K562 (cell line): Measurements from ENCODE around the gene EPN3. TPM values are rescaled to one million over a fixed set of nuclear protein-coding genes. Genes with fewer than 3 reads are reported as not detected.

Experiments
- ATF1 ChIP-seq, 2 experiments: fragments of 450-650 bp in 1 of 2; IDR thresholded peaks; 2 replicates each; pipeline ENCODE4 v1.6.1; 2016; ENCODE audit warnings: missing compliant biosample characterization in 1 of 2, missing genetic modification characterization in 1 of 2
- BRD4 ChIP-seq: fragments of 200-600 bp; sonication (generic); IDR thresholded peaks from 2 replicates; pipeline ENCODE4 v1.6.1; 2017; ENCODE audit warnings: inconsistent platforms
- CREM ChIP-seq: IDR thresholded peaks from 2 replicates; pipeline ENCODE4 v1.6.1; 2014; ENCODE audit warnings: antibody characterized with exemption, low read depth
- ELF1 ChIP-seq: fragments of 200-800 bp; sonication (Bioruptor generic); IDR thresholded peaks from 2 replicates; pipeline ENCODE4 v1.6.1; 2016; ENCODE audit warnings: missing genetic modification characterization, missing compliant biosample characterization
- HCFC1 ChIP-seq: IDR thresholded peaks from 2 replicates; pipeline ENCODE4 v1.6.1; 2012; ENCODE audit warnings: low read depth, low read length, improper control_type of control experiment
- HDAC8 ChIP-seq: fragments of 450-650 bp; IDR thresholded peaks from 2 replicates; pipeline ENCODE4 v1.6.1; 2016; ENCODE audit warnings: mild to moderate bottlenecking, missing genetic modification characterization, moderate library complexity, missing compliant biosample characterization
- HLTF ChIP-seq: fragments of 450-650 bp; IDR thresholded peaks from 2 replicates; pipeline ENCODE4 v1.6.1; 2016
- MXI1 ChIP-seq: IDR thresholded peaks from 2 replicates; pipeline ENCODE4 v1.6.1; 2011; ENCODE audit warnings: low read depth, mild to moderate bottlenecking, improper control_type of control experiment, low read length
- RBM17 ChIP-seq: fragments of 200-400 bp; formaldehyde crosslinking; IDR thresholded peaks from 2 replicates; pipeline ENCODE4 v1.6.1; 2017; ENCODE audit warnings: low read depth, mild to moderate bottlenecking, low read length, borderline replicate concordance
- TAF7 ChIP-seq: fragments of 450-650 bp; IDR thresholded peaks from 2 replicates; pipeline ENCODE4 v1.6.1; 2016; ENCODE audit warnings: missing genetic modification characterization, missing compliant biosample characterization
- TCF7L2 ChIP-seq: fragments of 150-350 bp; IDR thresholded peaks from 2 replicates; pipeline ENCODE4 v1.6.1; 2016; ENCODE audit warnings: low read depth, mild to moderate bottlenecking, low read length, moderate library complexity
- U2AF2 ChIP-seq: fragments of 200-400 bp; formaldehyde crosslinking; optimal IDR thresholded peaks from 2 replicates; pipeline ENCODE3; 2017; ENCODE audit warnings: low read depth, mild to moderate bottlenecking, low read length
- ZNF644 ChIP-seq: fragments of 200-800 bp; sonication (Bioruptor generic); IDR thresholded peaks from 2 replicates; pipeline ENCODE4 v1.6.1; 2016; ENCODE audit warnings: low read depth, missing genetic modification characterization, missing compliant biosample characterization
- polyA plus RNA-seq, 8 experiments: library from polyadenylated mRNA; depleted of rRNA in 4 of 8; stranded (reverse) in 5 of 8; unstranded in 3 of 8; fragments of >200 nt; fragmentation: Nextera tagmentation in 2 of 8; fragmentation: Illumina TruSeq in 1 of 8; extraction: Ambion mirVana in 2 of 8; extraction: Trizol in 1 of 8; gene quantifications; 2 replicates each; pipeline versions ENCODE4 v1.2.1 to v1.2.3, GENCODE V29; 2011 to 2014; ENCODE audit warnings: inconsistent platforms in 1 of 8, missing spikeins in 1 of 8
- total RNA-seq, 7 experiments: library from RNA; depleted of rRNA in 6 of 7; stranded (reverse); fragments of >200 nt in 6 of 7; fragmentation: Illumina TruSeq in 2 of 7; extraction: Trizol in 2 of 7; gene quantifications; 2 replicates each; pipeline versions ENCODE4 v1.2.1 to v1.2.3, GENCODE V29; 2011 to 2021; ENCODE audit warnings: low replicate concordance in 1 of 7
- TF ChIP-seq, protein P1 (sequence below): fragments of 200-800 bp; sonication (Bioruptor generic); IDR thresholded peaks from 2 replicates; pipeline ENCODE4 v1.6.1; 2017; ENCODE audit warnings: missing genetic modification characterization, missing compliant biosample characterization
- TF ChIP-seq, protein P2 (sequence below): fragments of 200-800 bp; sonication (Bioruptor generic); IDR thresholded peaks from 2 replicates; pipeline ENCODE4 v1.6.1; 2017; ENCODE audit warnings: missing genetic modification characterization, missing compliant biosample characterization
- TF ChIP-seq, protein P3 (sequence below): fragments of 250-450 bp; sonication (Bioruptor Pico); IDR thresholded peaks from 2 replicates; pipeline ENCODE4 v1.8.0; 2022; ENCODE audit warnings: moderate library complexity, mild to moderate bottlenecking, inconsistent platforms
- TF ChIP-seq, protein P4 (sequence below): fragments of 250-450 bp; sonication (Bioruptor Pico); IDR thresholded peaks from 2 replicates; pipeline ENCODE4 v1.4.0; 2020
- TF ChIP-seq, protein P5 (sequence below): fragments of 450-650 bp; IDR thresholded peaks from 2 replicates; pipeline ENCODE4 v1.6.1; 2016; ENCODE audit warnings: missing biosample characterization, missing genetic modification characterization
- TF ChIP-seq, protein P6 (sequence below), 2 experiments: IDR thresholded peaks; 2 replicates each; pipeline ENCODE4 v1.6.1; 2011; ENCODE audit warnings: borderline replicate concordance in 1 of 2, control low read depth in 1 of 2, low read depth in 1 of 2, low read length in 1 of 2, mild to moderate bottlenecking in 1 of 2, mixed read lengths in 1 of 2, moderate library complexity in 1 of 2; ENCODE audit not compliant: insufficient read depth in 1 of 2, insufficient read length in 1 of 2, poor library complexity in 1 of 2, severe bottlenecking in 1 of 2; ENCODE audit errors: extremely low read depth in 1 of 2

The EPN3 gene
- total and polyA plus RNA-seq, 9 of the 15 experiments (the other 6 are each of a cell fraction or from before 2014, with no cell fraction given), result 0.16 TPM; not detected in 8

DNA sequence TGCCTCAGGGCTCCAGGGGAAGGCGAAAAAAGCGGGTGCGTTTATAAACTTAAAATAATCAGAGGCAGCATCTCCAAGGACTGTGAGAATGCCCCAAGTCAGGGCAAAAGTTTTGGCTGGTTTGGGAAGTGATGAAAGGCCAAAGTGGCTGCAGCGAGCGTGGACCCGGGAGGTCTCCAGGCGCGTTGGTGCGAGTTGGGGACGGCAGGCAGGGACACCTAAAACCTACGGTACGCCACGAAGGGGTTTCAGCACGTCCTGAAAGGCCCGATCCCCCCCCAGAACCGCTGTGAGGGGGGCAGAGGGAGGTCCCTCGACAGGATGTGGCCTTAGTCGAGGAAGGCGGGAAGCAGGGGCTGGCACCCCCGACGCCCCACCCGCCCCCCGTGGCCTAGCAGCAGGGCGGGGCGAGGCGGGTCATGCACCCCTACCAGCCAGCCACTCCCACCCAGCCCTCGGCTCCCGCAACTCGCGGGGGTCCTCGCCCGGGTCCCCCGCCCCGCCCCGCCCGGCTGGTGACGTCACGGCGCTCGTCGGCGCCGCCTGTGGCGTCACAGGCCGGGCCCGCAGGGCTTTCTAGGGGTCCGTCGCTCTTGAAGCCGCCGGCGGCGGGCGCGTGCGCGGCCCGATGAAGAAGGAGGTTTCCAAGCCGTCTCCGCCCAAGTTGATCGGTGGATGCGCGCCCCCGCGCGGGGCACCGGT is 24.5 kb upstream of the EPN3 start, which contains the start of gene MYCBPAP (continued):
- TF ChIP-seq, protein P1, sequence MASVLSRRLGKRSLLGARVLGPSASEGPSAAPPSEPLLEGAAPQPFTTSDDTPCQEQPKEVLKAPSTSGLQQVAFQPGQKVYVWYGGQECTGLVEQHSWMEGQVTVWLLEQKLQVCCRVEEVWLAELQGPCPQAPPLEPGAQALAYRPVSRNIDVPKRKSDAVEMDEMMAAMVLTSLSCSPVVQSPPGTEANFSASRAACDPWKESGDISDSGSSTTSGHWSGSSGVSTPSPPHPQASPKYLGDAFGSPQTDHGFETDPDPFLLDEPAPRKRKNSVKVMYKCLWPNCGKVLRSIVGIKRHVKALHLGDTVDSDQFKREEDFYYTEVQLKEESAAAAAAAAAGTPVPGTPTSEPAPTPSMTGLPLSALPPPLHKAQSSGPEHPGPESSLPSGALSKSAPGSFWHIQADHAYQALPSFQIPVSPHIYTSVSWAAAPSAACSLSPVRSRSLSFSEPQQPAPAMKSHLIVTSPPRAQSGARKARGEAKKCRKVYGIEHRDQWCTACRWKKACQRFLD (CRISPR knock-in tag), result no peak
- TF ChIP-seq, protein P2, sequence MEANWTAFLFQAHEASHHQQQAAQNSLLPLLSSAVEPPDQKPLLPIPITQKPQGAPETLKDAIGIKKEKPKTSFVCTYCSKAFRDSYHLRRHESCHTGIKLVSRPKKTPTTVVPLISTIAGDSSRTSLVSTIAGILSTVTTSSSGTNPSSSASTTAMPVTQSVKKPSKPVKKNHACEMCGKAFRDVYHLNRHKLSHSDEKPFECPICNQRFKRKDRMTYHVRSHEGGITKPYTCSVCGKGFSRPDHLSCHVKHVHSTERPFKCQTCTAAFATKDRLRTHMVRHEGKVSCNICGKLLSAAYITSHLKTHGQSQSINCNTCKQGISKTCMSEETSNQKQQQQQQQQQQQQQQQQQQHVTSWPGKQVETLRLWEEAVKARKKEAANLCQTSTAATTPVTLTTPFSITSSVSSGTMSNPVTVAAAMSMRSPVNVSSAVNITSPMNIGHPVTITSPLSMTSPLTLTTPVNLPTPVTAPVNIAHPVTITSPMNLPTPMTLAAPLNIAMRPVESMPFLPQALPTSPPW, result 0 out of 2 replicates have a peak, but pooled peaks have one; percentile 12
- TF ChIP-seq ATF1 (CRISPR knock-in tag; IDR thresholded peaks at IDR 0.05) (no peak), ATF1 (tag; IDR thresholded peaks at IDR 0.05) (peak; percentile 61), U2AF2 (no peak), CREM (peak; percentile 32; the same call in 1 of the 2 replicates), BRD4 (no peak), HCFC1 (no peak), TCF7L2 (no peak), HLTF (no peak), TAF7 (tag) (no peak), RBM17 (no peak), HDAC8 (no peak), ELF1 (tag) (no peak), ZNF644 (tag) (no peak), MXI1 (no peak)
- TF ChIP-seq, protein P3, sequence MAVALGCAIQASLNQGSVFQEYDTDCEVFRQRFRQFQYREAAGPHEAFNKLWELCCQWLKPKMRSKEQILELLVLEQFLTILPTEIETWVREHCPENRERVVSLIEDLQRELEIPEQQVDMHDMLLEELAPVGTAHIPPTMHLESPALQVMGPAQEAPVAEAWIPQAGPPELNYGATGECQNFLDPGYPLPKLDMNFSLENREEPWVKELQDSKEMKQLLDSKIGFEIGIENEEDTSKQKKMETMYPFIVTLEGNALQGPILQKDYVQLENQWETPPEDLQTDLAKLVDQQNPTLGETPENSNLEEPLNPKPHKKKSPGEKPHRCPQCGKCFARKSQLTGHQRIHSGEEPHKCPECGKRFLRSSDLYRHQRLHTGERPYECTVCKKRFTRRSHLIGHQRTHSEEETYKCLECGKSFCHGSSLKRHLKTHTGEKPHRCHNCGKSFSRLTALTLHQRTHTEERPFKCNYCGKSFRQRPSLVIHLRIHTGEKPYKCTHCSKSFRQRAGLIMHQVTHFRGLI (CRISPR knock-in tag), result no peak
- TF ChIP-seq, protein P4, sequence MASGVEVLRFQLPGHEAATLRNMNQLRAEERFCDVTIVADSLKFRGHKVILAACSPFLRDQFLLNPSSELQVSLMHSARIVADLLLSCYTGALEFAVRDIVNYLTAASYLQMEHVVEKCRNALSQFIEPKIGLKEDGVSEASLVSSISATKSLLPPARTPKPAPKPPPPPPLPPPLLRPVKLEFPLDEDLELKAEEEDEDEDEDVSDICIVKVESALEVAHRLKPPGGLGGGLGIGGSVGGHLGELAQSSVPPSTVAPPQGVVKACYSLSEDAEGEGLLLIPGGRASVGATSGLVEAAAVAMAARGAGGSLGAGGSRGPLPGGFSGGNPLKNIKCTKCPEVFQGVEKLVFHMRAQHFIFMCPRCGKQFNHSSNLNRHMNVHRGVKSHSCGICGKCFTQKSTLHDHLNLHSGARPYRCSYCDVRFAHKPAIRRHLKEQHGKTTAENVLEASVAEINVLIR (CRISPR knock-in tag), result 0 out of 2 replicates have a peak, but pooled peaks have one; percentile 20
- TF ChIP-seq, protein P5, sequence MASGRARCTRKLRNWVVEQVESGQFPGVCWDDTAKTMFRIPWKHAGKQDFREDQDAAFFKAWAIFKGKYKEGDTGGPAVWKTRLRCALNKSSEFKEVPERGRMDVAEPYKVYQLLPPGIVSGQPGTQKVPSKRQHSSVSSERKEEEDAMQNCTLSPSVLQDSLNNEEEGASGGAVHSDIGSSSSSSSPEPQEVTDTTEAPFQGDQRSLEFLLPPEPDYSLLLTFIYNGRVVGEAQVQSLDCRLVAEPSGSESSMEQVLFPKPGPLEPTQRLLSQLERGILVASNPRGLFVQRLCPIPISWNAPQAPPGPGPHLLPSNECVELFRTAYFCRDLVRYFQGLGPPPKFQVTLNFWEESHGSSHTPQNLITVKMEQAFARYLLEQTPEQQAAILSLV, result no peak
- TF ChIP-seq, protein P6, sequence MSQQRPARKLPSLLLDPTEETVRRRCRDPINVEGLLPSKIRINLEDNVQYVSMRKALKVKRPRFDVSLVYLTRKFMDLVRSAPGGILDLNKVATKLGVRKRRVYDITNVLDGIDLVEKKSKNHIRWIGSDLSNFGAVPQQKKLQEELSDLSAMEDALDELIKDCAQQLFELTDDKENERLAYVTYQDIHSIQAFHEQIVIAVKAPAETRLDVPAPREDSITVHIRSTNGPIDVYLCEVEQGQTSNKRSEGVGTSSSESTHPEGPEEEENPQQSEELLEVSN (IDR thresholded peaks at IDR 0.05; ENCODE audit: borderline replicate concordance in 1 of 2, extremely low read depth in 1 of 2, insufficient read depth in 1 of 2, insufficient read length in 1 of 2, low read depth in 1 of 2, low read length in 1 of 2, poor library complexity in 1 of 2, severe bottlenecking in 1 of 2), result peak in 1 of 2 experiments; percentile 32
